ENCODE data around the gene UROS.

Gene UROS

GRCh38 chr10:125762692-125763648, 60.1 kb downstream of the UROS start:
- no peak for DNase-seq (ENCODE audit: low read depth, low spot score)

- no peak for DNase-seq (ENCODE audit: low read depth, low spot score)
These were observed 61.1 kb downstream of the UROS start for GRCh38 chr10:125761961-125762360.

- DNase-seq (ENCODE audit: low read depth, low spot score), result no peak
These were observed 65.3 kb downstream of the UROS start for GRCh38 chr10:125757742-125758141.

GRCh38 chr10:125756853-125757487, 66.1 kb downstream of the UROS start:
- no peak for DNase-seq (ENCODE audit: low read depth, low spot score)

GRCh38 chr10:125756196-125756595, 66.9 kb downstream of the UROS start:
- DNase-seq (ENCODE audit: low read depth, low spot score), result no peak

- DNase-seq (ENCODE audit: low read depth, low spot score), result no peak
These were observed 75.6 kb downstream of the UROS start for GRCh38 chr10:125747417-125747816.

- DNase-seq (ENCODE audit: low read depth, low spot score), result no peak
These were observed 78.1 kb downstream of the UROS start for GRCh38 chr10:125744909-125745308.

- DNase-seq (ENCODE audit: low read depth, low spot score), result no peak
These were observed 80.6 kb downstream of the UROS start for GRCh38 chr10:125742465-125742864.

GRCh38 chr10:125739994-125740679, 82.9 kb downstream of the UROS start:
- DNase-seq (ENCODE audit: low read depth, low spot score), result no peak

Measured in brain pericyte (primary cell).